Gastroesophageal sphincter (tissue), 3 donors: Measurements from ENCODE around the gene CSPG4.

Source experiments
- EP300 ChIP-seq: sonication (generic); formaldehyde crosslinking; IDR thresholded peaks from one replicate; pipeline ENCODE4 v1.6.1; 2017; ENCODE audit warnings: antibody characterized with exemption, mild to moderate bottlenecking
- POLR2A ChIP-seq, 2 donors: fragments of 450-650 bp; IDR thresholded peaks; one replicate each; pipeline ENCODE4 v1.6.1; 2017; ENCODE audit warnings: antibody characterized with exemption in 2 of 2, mild to moderate bottlenecking in 2 of 2, moderate library complexity in 1 of 2
- POLR2AphosphoS5 ChIP-seq: sonication (generic); formaldehyde crosslinking; IDR thresholded peaks from one replicate; pipeline ENCODE4 v1.6.1; 2017; ENCODE audit warnings: antibody characterized with exemption
- TF ChIP-seq, protein P1 (sequence below), 4 experiments: fragments of 200-600 bp in 2 of 4; fragments of 450-650 bp in 2 of 4; sonication (generic) in 1 of 4; IDR thresholded peaks; one replicate each; pipeline ENCODE4 v1.5.1; 2017 to 2019; ENCODE audit warnings: antibody characterized with exemption in 4 of 4, mild to moderate bottlenecking in 2 of 4, moderate library complexity in 2 of 4

DNA sequence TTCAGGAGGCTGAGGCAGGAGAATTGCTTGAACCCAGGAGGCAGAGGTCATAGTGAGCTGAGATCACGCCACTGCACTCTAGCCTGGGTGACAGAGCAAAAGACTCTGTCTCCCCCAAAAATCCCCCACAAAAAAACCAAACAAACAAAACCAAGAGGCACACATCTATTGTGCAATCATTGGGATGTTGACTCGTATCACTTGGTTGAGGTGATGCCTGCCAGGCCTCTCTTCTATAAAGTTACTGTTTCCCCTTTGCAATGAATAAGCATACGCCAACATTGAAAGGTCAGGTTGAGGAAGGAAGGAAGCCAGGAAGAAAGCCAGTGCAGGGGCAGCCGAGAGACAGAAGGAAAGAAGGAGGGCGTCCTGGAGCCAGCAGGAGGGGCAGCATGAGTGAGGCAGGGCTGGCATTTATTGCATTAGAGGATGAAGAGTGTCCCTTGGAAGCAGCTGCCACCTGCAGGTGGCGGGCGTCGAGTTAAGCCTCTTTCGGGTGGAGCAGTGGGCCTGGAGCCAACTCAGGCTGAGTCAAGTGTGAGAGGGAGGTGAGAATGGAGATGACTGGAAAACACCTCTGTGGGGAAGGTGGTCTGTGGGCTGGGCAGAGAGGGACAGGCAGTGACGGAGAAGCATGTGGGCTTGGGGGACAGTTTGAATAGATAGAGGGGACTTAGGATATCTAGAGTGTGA is 8.3 kb upstream of the CSPG4 start:
- TF ChIP-seq, protein P1, sequence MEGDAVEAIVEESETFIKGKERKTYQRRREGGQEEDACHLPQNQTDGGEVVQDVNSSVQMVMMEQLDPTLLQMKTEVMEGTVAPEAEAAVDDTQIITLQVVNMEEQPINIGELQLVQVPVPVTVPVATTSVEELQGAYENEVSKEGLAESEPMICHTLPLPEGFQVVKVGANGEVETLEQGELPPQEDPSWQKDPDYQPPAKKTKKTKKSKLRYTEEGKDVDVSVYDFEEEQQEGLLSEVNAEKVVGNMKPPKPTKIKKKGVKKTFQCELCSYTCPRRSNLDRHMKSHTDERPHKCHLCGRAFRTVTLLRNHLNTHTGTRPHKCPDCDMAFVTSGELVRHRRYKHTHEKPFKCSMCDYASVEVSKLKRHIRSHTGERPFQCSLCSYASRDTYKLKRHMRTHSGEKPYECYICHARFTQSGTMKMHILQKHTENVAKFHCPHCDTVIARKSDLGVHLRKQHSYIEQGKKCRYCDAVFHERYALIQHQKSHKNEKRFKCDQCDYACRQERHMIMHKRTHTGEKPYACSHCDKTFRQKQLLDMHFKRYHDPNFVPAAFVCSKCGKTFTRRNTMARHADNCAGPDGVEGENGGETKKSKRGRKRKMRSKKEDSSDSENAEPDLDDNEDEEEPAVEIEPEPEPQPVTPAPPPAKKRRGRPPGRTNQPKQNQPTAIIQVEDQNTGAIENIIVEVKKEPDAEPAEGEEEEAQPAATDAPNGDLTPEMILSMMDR (IDR thresholded peaks at IDR 0.05): peak in 3 of 4 experiments; percentile 41 to 61 (median 59)
- peak; percentile 62 for TF ChIP-seq POLR2AphosphoS5
- no peak for TF ChIP-seq POLR2A (IDR thresholded peaks at IDR 0.05)
- no peak for TF ChIP-seq EP300
